Suppressor macrophage treated with lipopolysaccharide for 1 hour (primary cell): Measurements from ENCODE around the gene TMEM45A.
"Not testable (repeated sequence)": the region's sequence is repeated elsewhere in the genome, so short reads cannot be mapped to it uniquely, and the experiment has no call there.

ENCODE experiments used
- DNase-seq, 3 donors: peaks; one replicate each; pipeline ENCODE4 v3.0.0-alpha.2; 2020 to 2022

The TMEM45A gene

GRCh38 chr3:100486808-100487207 is 5.6 kb upstream of the TMEM45A start:
- peak in 1 of 3 donors; percentile 9 for DNase-seq

- DNase-seq: no peak
Observed at GRCh38 chr3:100489118-100489517, 3.3 kb upstream of the TMEM45A start.

- DNase-seq: no peak
Observed at GRCh38 chr3:100496711-100497261, 4.4 kb downstream of the TMEM45A start.

- no peak for DNase-seq
Observed at GRCh38 chr3:100499651-100500050, 7.2 kb downstream of the TMEM45A start.

GRCh38 chr3:100500320-100500880 is 8.0 kb downstream of the TMEM45A start:
- no peak for DNase-seq

- DNase-seq: peak in 1 of 3 donors; percentile 14
Observed at GRCh38 chr3:100503448-100503847, 11.0 kb downstream of the TMEM45A start.

- no peak for DNase-seq
Observed at GRCh38 chr3:100506355-100506754, 13.9 kb downstream of the TMEM45A start.

GRCh38 chr3:100509818-100510217 is 17.4 kb downstream of the TMEM45A start:
- DNase-seq: not testable (repeated sequence)

GRCh38 chr3:100516232-100516631 is 23.8 kb downstream of the TMEM45A start:
- DNase-seq: no peak

GRCh38 chr3:100516838-100517237 is 24.4 kb downstream of the TMEM45A start:
- no peak for DNase-seq

- no peak for DNase-seq
Observed at GRCh38 chr3:100517276-100517675, 24.9 kb downstream of the TMEM45A start.

GRCh38 chr3:100518244-100518643 is 25.8 kb downstream of the TMEM45A start:
- DNase-seq: no peak

GRCh38 chr3:100518983-100519382 is 26.6 kb downstream of the TMEM45A start:
- peak; percentile 11 to 28 (median 13) for DNase-seq

- peak; percentile 66 to 80 (median 78) for DNase-seq
Observed at GRCh38 chr3:100521439-100521845, 29.0 kb downstream of the TMEM45A start.

- DNase-seq: no peak
Observed at GRCh38 chr3:100522125-100522524, 29.7 kb downstream of the TMEM45A start.

GRCh38 chr3:100523050-100523760 is 30.8 kb downstream of the TMEM45A start:
- DNase-seq: no peak

GRCh38 chr3:100525753-100526612 is 33.6 kb downstream of the TMEM45A start:
- DNase-seq: no peak

- no peak for DNase-seq
Observed at GRCh38 chr3:100526613-100527346, 34.4 kb downstream of the TMEM45A start.

GRCh38 chr3:100527347-100527735 is 34.9 kb downstream of the TMEM45A start:
- no peak for DNase-seq

GRCh38 chr3:100531093-100531492 is 38.7 kb downstream of the TMEM45A start:
- DNase-seq: no peak

- no peak for DNase-seq
Observed at GRCh38 chr3:100532411-100532810, 40.0 kb downstream of the TMEM45A start.

- DNase-seq: no peak
Observed at GRCh38 chr3:100533176-100533575, 40.8 kb downstream of the TMEM45A start.

GRCh38 chr3:100535610-100535943 is 43.2 kb downstream of the TMEM45A start:
- DNase-seq: no peak
